GM23338 (cell line): ENCODE data around the gene ALG9. TPM values are rescaled to one million over a fixed set of nuclear protein-coding genes. Genes with fewer than 3 reads are reported as not detected.

Source experiments
- ATAC-seq: fragments of 200-7000 bp; cut with Tn5 transposase; 3 replicates; pipeline ENCODE4 v1.9.1; 2020
- DNase-seq: peaks from one replicate; pipeline ENCODE4 v3.0.0-alpha.2; 2015; ENCODE audit warnings: low spot score
- H2AFZ ChIP-seq: fragments of 200-600 bp; sonication (generic); 2 replicates; pipeline ENCODE4 v1.8.0; 2016; ENCODE audit warnings: antibody characterized with exemption, mild to moderate bottlenecking, moderate library complexity
- H3F3A ChIP-seq: fragments of 200-600 bp; sonication (generic); replicated peaks from 2 replicates; pipeline ENCODE4 v1.8.0; 2017; ENCODE audit warnings: antibody characterized with exemption, mixed run types, low read depth
- H3K27ac ChIP-seq: fragments of 200-600 bp; sonication (generic); 2 replicates; pipeline ENCODE4 v1.6.1; 2016; ENCODE audit warnings: low read depth
- H3K27me3 ChIP-seq: fragments of 200-600 bp; sonication (generic); 2 replicates; pipeline ENCODE4 v1.8.0; 2016; ENCODE audit warnings: mild to moderate bottlenecking, mixed run types, moderate library complexity; ENCODE audit not compliant: insufficient read depth
- H3K36me3 ChIP-seq: fragments of 200-600 bp; sonication (generic); 2 replicates; pipeline ENCODE4 v1.8.0; 2016; ENCODE audit warnings: mild to moderate bottlenecking; ENCODE audit not compliant: insufficient read depth
- H3K4me1 ChIP-seq: fragments of 200-600 bp; sonication (generic); 2 replicates; pipeline ENCODE4 v1.8.0; 2016; ENCODE audit warnings: mild to moderate bottlenecking, moderate library complexity; ENCODE audit not compliant: insufficient read depth
- H3K4me2 ChIP-seq: fragments of 200-600 bp; sonication (generic); 2 replicates; pipeline ENCODE4 v1.7.1; 2017; ENCODE audit warnings: mixed run types
- H3K4me3 ChIP-seq: fragments of 200-600 bp; sonication (generic); 2 replicates; pipeline ENCODE4 v1.6.1; 2016; ENCODE audit warnings: mixed run types
- H3K79me2 ChIP-seq: fragments of 200-600 bp; sonication (generic); replicated peaks from 2 replicates; pipeline ENCODE4 v1.8.0; 2017; ENCODE audit warnings: mild to moderate bottlenecking; ENCODE audit not compliant: insufficient read depth
- H3K9me2 ChIP-seq: fragments of 200-600 bp; sonication (generic); 2 replicates; pipeline ENCODE4 v1.8.0; 2017; ENCODE audit not compliant: insufficient read depth
- H4K20me1 ChIP-seq: fragments of 200-600 bp; sonication (generic); replicated peaks from 2 replicates; pipeline ENCODE4 v1.8.0; 2017; ENCODE audit warnings: mild to moderate bottlenecking; ENCODE audit not compliant: insufficient read depth
- H3K27ac Mint-ChIP-seq: 2 replicates; pipeline ENCODE4 v1.8.0; 2020; ENCODE audit warnings: inconsistent platforms, mild to moderate bottlenecking, moderate library complexity, mixed read lengths
- H3K27me3 Mint-ChIP-seq: 3 replicates; pipeline ENCODE4 v1.8.0; 2022; ENCODE audit warnings: low read depth, mild to moderate bottlenecking, moderate library complexity, mixed read lengths, inconsistent platforms; ENCODE audit not compliant: insufficient read depth, poor library complexity
- H3K36me3 Mint-ChIP-seq: 3 replicates; pipeline ENCODE4 v1.8.0; 2021; ENCODE audit warnings: low read depth, mild to moderate bottlenecking, inconsistent platforms, moderate library complexity, mixed read lengths
- H3K4me1 Mint-ChIP-seq: 3 replicates; pipeline ENCODE4 v1.8.0; 2020; ENCODE audit warnings: mild to moderate bottlenecking, inconsistent platforms, mixed read lengths
- H3K4me3 Mint-ChIP-seq: 3 replicates; pipeline ENCODE4 v1.8.0; 2021; ENCODE audit warnings: moderate library complexity, mild to moderate bottlenecking, inconsistent platforms, mixed read lengths
- H3K9me3 Mint-ChIP-seq: 3 replicates; pipeline ENCODE4 v1.8.0; 2020; ENCODE audit warnings: moderate library complexity, mild to moderate bottlenecking, inconsistent platforms, mixed read lengths
- CREB1 ChIP-seq: fragments of 250-450 bp; sonication (Bioruptor Pico); IDR thresholded peaks from 2 replicates; pipeline ENCODE4 v1.5.0; 2020; ENCODE audit warnings: low read depth, mild to moderate bottlenecking, moderate library complexity
- CTCF ChIP-seq, 2 experiments: fragments of 200-600 bp in 1 of 2; sonication (generic) in 1 of 2; conservative IDR thresholded peaks; 2 replicates each; pipeline versions ENCODE4 v1.5.1 to v1.6.1; 2016 to 2017; ENCODE audit warnings: antibody characterized with exemption in 2 of 2, low read depth in 2 of 2, mild to moderate bottlenecking in 2 of 2, moderate library complexity in 1 of 2
- ETS1 ChIP-seq: IDR thresholded peaks from 2 replicates; pipeline ENCODE4 v1.6.1; 2016; ENCODE audit warnings: antibody characterized with exemption
- EZH2phosphoT487 ChIP-seq: fragments of 200-600 bp; sonication (generic); IDR thresholded peaks from one replicate; pipeline ENCODE4 v1.8.1; 2018; ENCODE audit warnings: antibody characterized with exemption; ENCODE audit not compliant: unreplicated experiment
- JUNB ChIP-seq: IDR thresholded peaks from one replicate; pipeline ENCODE4 v1.6.1; 2016; ENCODE audit warnings: antibody characterized with exemption; ENCODE audit not compliant: unreplicated experiment
- NANOG ChIP-seq: IDR thresholded peaks from 2 replicates; pipeline ENCODE4 v1.6.1; 2016; ENCODE audit warnings: antibody characterized with exemption, borderline replicate concordance
- POLR2AphosphoS5 ChIP-seq: IDR thresholded peaks from 2 replicates; pipeline ENCODE4 v1.6.1; 2016; ENCODE audit warnings: antibody characterized with exemption, low read depth
- REST ChIP-seq: IDR thresholded peaks from one replicate; pipeline ENCODE4 v1.6.1; 2018; ENCODE audit warnings: antibody characterized with exemption; ENCODE audit not compliant: unreplicated experiment
- STAT1 ChIP-seq: IDR thresholded peaks from one replicate; pipeline ENCODE4 v1.6.1; 2016; ENCODE audit warnings: antibody characterized with exemption; ENCODE audit not compliant: unreplicated experiment
- ZNF114 ChIP-seq: fragments of 250-450 bp; sonication (Bioruptor Pico); IDR thresholded peaks from 2 replicates; pipeline ENCODE4 v1.5.0; 2020; ENCODE audit warnings: mild to moderate bottlenecking, moderate library complexity
- ZNF462 ChIP-seq: fragments of 250-450 bp; sonication (Bioruptor Pico); IDR thresholded peaks from 2 replicates; pipeline ENCODE4 v1.5.0; 2020; ENCODE audit warnings: mild to moderate bottlenecking, moderate library complexity
- polyA plus RNA-seq: library from polyadenylated mRNA; unstranded; fragments of >200 nt; fragmentation: Nextera tagmentation; extraction: Ambion mirVana; gene quantifications from 2 replicates; pipeline ENCODE4 v1.2.1, GENCODE V29; 2016
- total RNA-seq: library from RNA; depleted of rRNA; stranded (reverse); fragments of >200 nt; shearing (Covaris generic); gene quantifications from 2 replicates; pipeline ENCODE4 v1.2.3, GENCODE V29; 2014

ALG9 gene
- total and polyA plus RNA-seq, 2 experiments from 2014 or later, result 25.4 to 31.1 TPM

- Histone ChIP-seq H3K4me1 (peaks cover 7% of the 10 kb centered on the region; the same call in 1 of the 2 replicates), H2AFZ (no peak overlapping the region), H3K4me2 (no peak overlapping the region), H3F3A (0 out of 2 replicates have a peak, but pooled peaks cover 5% of the 10 kb centered on the region), H3K4me3 (no peak overlapping the region), H3K36me3 (no peaks in the 10 kb centered on the region), H3K27ac (no peak overlapping the region), H3K79me2 (no peaks in the 10 kb centered on the region), H4K20me1 (no peaks in the 10 kb centered on the region), H3K9me2 (no peaks in the 10 kb centered on the region), H3K27me3 (no peaks in the 10 kb centered on the region)
- Mint-ChIP-seq H3K4me1 (peaks cover 10% of the 10 kb centered on the region; the same call in 2 of the 3 replicates), H3K36me3 (no peaks in the 10 kb centered on the region), H3K9me3 (no peaks in the 10 kb centered on the region), H3K27me3 (peaks cover 1% of the 10 kb centered on the region), H3K27ac (no peak overlapping the region), H3K4me3 (no peak overlapping the region)
- DNase-seq (no peak), ATAC-seq (no peak)
- no peak for TF ChIP-seq ZNF114
- TF ChIP-seq EZH2phosphoT487, result no peak
- no peak for TF ChIP-seq JUNB
- TF ChIP-seq REST, result no peak
- TF ChIP-seq NANOG, result no peak
- no peak for TF ChIP-seq CTCF (conservative IDR thresholded peaks at IDR 0.05; ENCODE audit: low read depth in 2 of 2)
- no peak for TF ChIP-seq CREB1 (CRISPR knock-in tag)
- no peak for TF ChIP-seq POLR2AphosphoS5
- TF ChIP-seq ZNF462 (CRISPR knock-in tag), result no peak
- TF ChIP-seq STAT1, result no peak
- no peak for TF ChIP-seq ETS1
Observed at GRCh38 chr11:111776398-111777093, 94.8 kb downstream of the ALG9 start.
